ENCODE measurements around the gene SLC6A12.

SLC6A12 gene

DNA sequence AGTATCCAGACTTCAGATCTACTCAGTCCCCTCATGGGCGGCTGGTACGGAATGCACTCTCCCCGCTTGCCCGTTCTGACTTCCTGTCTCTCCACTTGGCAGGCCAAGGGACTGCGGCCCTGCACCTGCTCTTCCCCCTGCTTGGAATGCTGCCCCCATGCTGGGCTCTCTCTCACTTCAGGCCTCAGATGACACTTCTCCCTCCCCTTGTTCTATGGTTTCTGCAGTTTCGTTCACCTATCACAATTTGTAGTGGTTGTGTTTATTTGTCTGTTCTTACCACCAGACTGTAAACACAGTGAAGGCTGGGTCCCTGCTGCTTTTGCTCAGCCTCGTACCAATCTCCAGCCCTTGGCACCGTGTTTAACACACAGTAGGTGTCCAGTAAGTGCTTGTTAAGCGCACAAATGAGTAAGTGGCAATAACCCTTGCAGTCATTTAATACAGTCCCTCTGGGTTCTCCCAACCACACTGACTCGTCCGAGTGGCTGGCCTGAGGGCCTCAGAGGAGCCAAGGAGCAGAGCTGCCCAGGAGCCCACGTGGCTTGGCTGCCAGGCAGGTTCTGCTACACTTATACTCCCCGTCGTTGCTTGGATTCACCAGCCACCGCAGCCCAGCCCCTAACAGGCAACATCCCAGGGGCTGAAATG is 11.8 kb downstream of the SLC6A12 start:
- DNase-seq (ENCODE audit: extremely low read depth, low read depth) = no peak
- no peak overlapping the region for H3K4me3 ChIP-seq (replicated peaks; ENCODE audit: low read depth, low read length)
- no peak for TF ChIP-seq CTCF (IDR thresholded peaks at IDR 0.05; ENCODE audit: low read depth, low read length, missing control alignments)

GRCh38 chr12:201361-201760 is 12.6 kb downstream of the SLC6A12 start:
- H3K4me3 ChIP-seq (replicated peaks; ENCODE audit: low read depth, low read length) = no peak overlapping the region
- no peak for TF ChIP-seq CTCF (IDR thresholded peaks at IDR 0.05; ENCODE audit: low read depth, low read length, missing control alignments)
- DNase-seq (ENCODE audit: extremely low read depth, low read depth) = no peak

DNA sequence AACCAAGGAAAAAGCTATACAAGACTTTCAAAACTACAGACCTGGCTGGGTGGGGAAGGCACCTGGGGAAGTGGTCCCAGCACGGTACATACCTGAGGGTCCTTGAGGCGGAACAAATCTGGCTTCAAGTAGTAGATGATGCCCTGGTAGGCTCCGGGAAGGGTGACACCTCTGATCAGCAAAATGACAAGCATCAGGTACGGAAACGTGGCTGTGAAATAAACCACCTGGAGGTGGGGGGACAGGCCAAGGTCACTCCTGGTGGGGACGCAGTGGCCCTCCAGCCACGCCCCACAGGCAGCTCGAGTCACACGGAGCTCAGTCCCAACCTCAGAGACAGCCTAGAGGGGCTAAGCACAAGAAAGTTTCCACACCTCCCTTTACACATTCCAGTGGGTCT is 15.3 kb downstream of the SLC6A12 start:
- no peak for DNase-seq (ENCODE audit: extremely low read depth, low read depth)
- TF ChIP-seq CTCF (IDR thresholded peaks at IDR 0.05; ENCODE audit: low read depth, low read length, missing control alignments) = no peak
- H3K4me3 ChIP-seq (replicated peaks; ENCODE audit: low read depth, low read length) = no peak overlapping the region

- no peak for DNase-seq (ENCODE audit: extremely low read depth, low read depth)
- TF ChIP-seq CTCF (IDR thresholded peaks at IDR 0.05; ENCODE audit: low read depth, low read length, missing control alignments) = no peak
- no peak overlapping the region for H3K4me3 ChIP-seq (replicated peaks; ENCODE audit: low read depth, low read length)
Observed at GRCh38 chr12:197911-198695, 15.9 kb downstream of the SLC6A12 start.

DNA sequence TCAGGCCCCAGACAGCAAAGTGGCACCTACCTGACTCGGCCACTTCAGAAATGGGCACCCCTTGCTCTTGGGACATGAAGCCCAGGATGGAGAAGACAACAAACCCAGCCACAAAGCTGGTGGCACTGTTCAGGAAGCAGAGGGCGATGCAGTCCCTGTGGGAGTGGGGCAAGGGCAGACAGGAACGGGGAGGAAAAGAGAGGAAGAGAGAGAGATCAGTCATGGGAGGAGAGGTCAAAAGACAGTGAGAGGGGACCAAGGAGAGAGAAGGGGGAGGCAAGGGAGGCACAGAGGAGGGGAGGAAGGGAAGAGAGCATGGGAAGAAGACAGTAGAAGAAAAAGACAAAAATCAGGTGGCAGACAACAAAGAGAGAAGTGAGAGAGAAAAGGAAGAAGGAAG is 16.6 kb downstream of the SLC6A12 start:
- no peak overlapping the region for H3K4me3 ChIP-seq (replicated peaks; ENCODE audit: low read depth, low read length)
- DNase-seq (ENCODE audit: extremely low read depth, low read depth) = no peak
- TF ChIP-seq CTCF (IDR thresholded peaks at IDR 0.05; ENCODE audit: low read depth, low read length, missing control alignments) = no peak

DNA sequence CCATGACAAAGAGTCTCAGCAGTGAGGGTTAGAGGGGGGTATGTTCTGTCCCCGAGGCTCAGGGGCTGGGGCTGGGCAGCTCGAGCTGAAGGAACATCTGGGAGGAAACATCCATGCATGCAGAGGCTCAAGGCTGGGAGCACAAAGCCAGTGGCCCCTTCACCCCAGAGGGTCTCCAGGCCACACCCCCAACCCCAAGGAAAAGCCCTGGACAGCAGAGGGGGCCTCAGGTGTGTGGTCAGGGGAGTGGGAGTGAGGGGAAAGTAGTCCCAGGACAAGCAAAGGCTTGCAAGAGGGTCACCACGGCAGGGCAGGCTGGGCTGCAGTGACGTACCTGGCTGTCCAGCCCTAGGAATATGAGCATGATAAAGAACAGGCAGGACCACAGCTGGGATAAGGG is 17.5 kb downstream of the SLC6A12 start:
- no peak for TF ChIP-seq CTCF (IDR thresholded peaks at IDR 0.05; ENCODE audit: low read depth, low read length, missing control alignments)
- no peak overlapping the region for H3K4me3 ChIP-seq (replicated peaks; ENCODE audit: low read depth, low read length)
- DNase-seq (ENCODE audit: extremely low read depth, low read depth) = no peak
